Esophagus squamous epithelium (tissue), 4 donors: ENCODE results near the gene LINC01488.

Experiments used
- CTCF ChIP-seq, 6 experiments: fragments of 450-650 bp in 4 of 6; fragments of 200-600 bp in 2 of 6; sonication (generic) in 2 of 6; IDR thresholded peaks; one replicate each; pipeline ENCODE4 v1.5.1; 2016 to 2019; ENCODE audit warnings: antibody characterized with exemption in 6 of 6, mild to moderate bottlenecking in 4 of 6, moderate library complexity in 4 of 6
- POLR2A ChIP-seq, 4 donors: fragments of 450-650 bp; IDR thresholded peaks; one replicate each; pipeline ENCODE4 v1.6.1; 2017; ENCODE audit warnings: antibody characterized with exemption in 4 of 4, mild to moderate bottlenecking in 4 of 4, moderate library complexity in 3 of 4

- TF ChIP-seq CTCF (IDR thresholded peaks at IDR 0.05) = no peak
- TF ChIP-seq POLR2A (IDR thresholded peaks at IDR 0.05) = no peak
Observed at GRCh38 chr11:69467196-69467595, 14.3 kb upstream of the LINC01488 start.
